ENCODE data around the gene GMDS. TPM values are rescaled to one million over a fixed set of nuclear protein-coding genes. Genes with fewer than 3 reads are reported as not detected.

GMDS gene
- total and polyA plus RNA-seq, 9 donors: 6.6 to 20.6 (median 11.0) TPM

GRCh38 chr6:1679688-1680068 is 565.7 kb downstream of the GMDS start:
- Histone ChIP-seq H3K4me3 (no peak overlapping the region), H3K4me1 (ENCODE audit: insufficient read depth) (no peaks in the 10 kb centered on the region), H3K9me3 (no peaks in the 10 kb centered on the region), H3K27me3 (no peaks in the 10 kb centered on the region), H3K27ac (no peak overlapping the region), H3K36me3 (no peaks in the 10 kb centered on the region)
- DNase-seq: no peak
- no peak for TF ChIP-seq POLR2A (IDR thresholded peaks at IDR 0.05)
- WGBS, 3 donors: 62 to 70% (median 62%) methylated on average over 2 of the region's 2 CpGs
- intact Hi-C loops (cut with DNase I): no loop called here

GRCh38 chr6:1679031-1679687 is 566.2 kb downstream of the GMDS start:
- H3K4me1 ChIP-seq (ENCODE audit: insufficient read depth): no peaks in the 10 kb centered on the region
- no peak overlapping the region for H3K27ac ChIP-seq
- no peaks in the 10 kb centered on the region for H3K36me3 ChIP-seq
- DNase-seq: no peak
- no peaks in the 10 kb centered on the region for H3K27me3 ChIP-seq
- intact Hi-C loops (cut with DNase I): no loop called here
- no peaks in the 10 kb centered on the region for H3K9me3 ChIP-seq
- WGBS, 3 donors: 75 to 79% (median 77%) methylated on average over 13 of the region's 13 CpGs
- TF ChIP-seq POLR2A (IDR thresholded peaks at IDR 0.05) (no peak), EP300 (IDR thresholded peaks at IDR 0.05) (no peak), CTCF (IDR thresholded peaks at IDR 0.05) (no peak)
- no peak overlapping the region for H3K4me3 ChIP-seq

GRCh38 chr6:1678201-1678600 is 567.2 kb downstream of the GMDS start:
- DNase-seq: no peak
- H3K27ac ChIP-seq: no peak overlapping the region
- no peak overlapping the region for H3K4me3 ChIP-seq
- intact Hi-C loops (cut with DNase I): no loop called here
- H3K27me3 ChIP-seq: no peaks in the 10 kb centered on the region
- H3K4me1 ChIP-seq (ENCODE audit: insufficient read depth): no peaks in the 10 kb centered on the region
- TF ChIP-seq EP300 (IDR thresholded peaks at IDR 0.05) (no peak), CTCF (IDR thresholded peaks at IDR 0.05) (no peak), POLR2A (IDR thresholded peaks at IDR 0.05) (no peak)
- H3K9me3 ChIP-seq: no peaks in the 10 kb centered on the region
- no peaks in the 10 kb centered on the region for H3K36me3 ChIP-seq
- WGBS, 3 donors: 5 to 10% (median 8%) methylated on average over 3 of the region's 3 CpGs

- intact Hi-C loops (cut with DNase I): no loop called here
- H3K4me3 ChIP-seq: no peak overlapping the region
- no peak for DNase-seq
- 90 to 96% (median 91%) methylated on average over 2 of the region's 2 CpGs for WGBS, 3 donors
- no peaks in the 10 kb centered on the region for H3K4me1 ChIP-seq (ENCODE audit: insufficient read depth)
- no peak for TF ChIP-seq POLR2A (IDR thresholded peaks at IDR 0.05)
- TF ChIP-seq CTCF (IDR thresholded peaks at IDR 0.05): no peak
- no peak for TF ChIP-seq EP300 (IDR thresholded peaks at IDR 0.05)
- H3K27ac ChIP-seq: no peak overlapping the region
- no peaks in the 10 kb centered on the region for H3K36me3 ChIP-seq
- no peaks in the 10 kb centered on the region for H3K9me3 ChIP-seq
- H3K27me3 ChIP-seq: no peaks in the 10 kb centered on the region
Measured at GRCh38 chr6:1672379-1672778, 573.0 kb downstream of the GMDS start.

GRCh38 chr6:1670711-1671462 is 574.5 kb downstream of the GMDS start:
- no peak overlapping the region for H3K4me3 ChIP-seq
- no peaks in the 10 kb centered on the region for H3K9me3 ChIP-seq
- intact Hi-C loops (cut with DNase I): no loop called here
- no peaks in the 10 kb centered on the region for H3K4me1 ChIP-seq (ENCODE audit: insufficient read depth)
- H3K27ac ChIP-seq: no peak overlapping the region
- WGBS, 3 donors: 67 to 72% (median 72%) methylated on average over 16 of the region's 16 CpGs
- H3K36me3 ChIP-seq: no peaks in the 10 kb centered on the region
- no peak for DNase-seq
- no peaks in the 10 kb centered on the region for H3K27me3 ChIP-seq
- no peak for TF ChIP-seq POLR2A (IDR thresholded peaks at IDR 0.05)
- no peak for TF ChIP-seq EP300 (IDR thresholded peaks at IDR 0.05)
- TF ChIP-seq CTCF (IDR thresholded peaks at IDR 0.05): no peak

Data from ovary (tissue), 9 donors.